Measurements from ENCODE around the gene THEMIS2. TPM values are rescaled to one million over a fixed set of nuclear protein-coding genes. Genes with fewer than 3 reads are reported as not detected.

THEMIS2 gene
- total and polyA plus RNA-seq, 9 of the 15 experiments (the other 6 are each of a cell fraction or from before 2014, with no cell fraction given), result 2.3 to 12.7 (median 8.0) TPM

GRCh38 chr1:27862671-27863537 lies 9.4 kb upstream of the THEMIS2 start (continued):
- TF ChIP-seq PHF8 (IDR thresholded peaks at IDR 0.05; ENCODE audit: borderline replicate concordance, low read length), result no peak
- TF ChIP-seq GABPB1 (CRISPR knock-in tag; IDR thresholded peaks at IDR 0.05), result peak; percentile 21; the same call in 1 of the 2 replicates
- no peak for TF ChIP-seq TARDBP (IDR thresholded peaks at IDR 0.05)
- TF ChIP-seq FOXJ2 (tag; IDR thresholded peaks at IDR 0.05), result 0 out of 2 replicates have a peak, but pooled peaks have one; percentile 41
- TF ChIP-seq FOXO4 (CRISPR knock-in tag; IDR thresholded peaks at IDR 0.05), result no peak
- TF ChIP-seq E2F1 (CRISPR knock-in tag; IDR thresholded peaks at IDR 0.05), result no peak
- TF ChIP-seq JUND (IDR thresholded peaks at IDR 0.05; ENCODE audit: borderline replicate concordance, low read depth, low read length), result no peak
- TF ChIP-seq JUND (tag; IDR thresholded peaks at IDR 0.05; ENCODE audit: borderline replicate concordance, low read depth, low read length), result no peak
- TF ChIP-seq HDAC8 (tag; IDR thresholded peaks at IDR 0.05), result no peak
- no peak for TF ChIP-seq SETDB1 (IDR thresholded peaks at IDR 0.05; ENCODE audit: low read length)
- TF ChIP-seq KAT2B (IDR thresholded peaks at IDR 0.05; ENCODE audit: low read depth, low read length), result no peak
- no peak for TF ChIP-seq FOXP4 (CRISPR knock-in tag; IDR thresholded peaks at IDR 0.05; ENCODE audit: borderline replicate concordance)
- no peak for TF ChIP-seq ILK (tag; IDR thresholded peaks at IDR 0.05; ENCODE audit: borderline replicate concordance, low read depth)
- no peak for TF ChIP-seq KDM2B (CRISPR knock-in tag; IDR thresholded peaks at IDR 0.05)
- no peak for TF ChIP-seq ZNF217 (CRISPR knock-in tag; IDR thresholded peaks at IDR 0.05)
- no peak for TF ChIP-seq ZNF655 (CRISPR knock-in tag; IDR thresholded peaks at IDR 0.05)
- TF ChIP-seq ZSCAN32 (CRISPR knock-in tag; IDR thresholded peaks at IDR 0.05), result no peak
- no peak for TF ChIP-seq ZNF41 (CRISPR knock-in tag; conservative IDR thresholded peaks at IDR 0.05)
- TF ChIP-seq CREB3 (tag; conservative IDR thresholded peaks at IDR 0.05; ENCODE audit: low read depth), result no peak
